Measurements from ENCODE around the gene PIGB. TPM values are rescaled to one million over a fixed set of nuclear protein-coding genes. Genes with fewer than 3 reads are reported as not detected.

The PIGB gene
- total and polyA plus RNA-seq, 2 of the 8 experiments (the other 6 are each of a cell fraction or from before 2014, with no cell fraction given) = 4.3 to 11.7 TPM

DNA sequence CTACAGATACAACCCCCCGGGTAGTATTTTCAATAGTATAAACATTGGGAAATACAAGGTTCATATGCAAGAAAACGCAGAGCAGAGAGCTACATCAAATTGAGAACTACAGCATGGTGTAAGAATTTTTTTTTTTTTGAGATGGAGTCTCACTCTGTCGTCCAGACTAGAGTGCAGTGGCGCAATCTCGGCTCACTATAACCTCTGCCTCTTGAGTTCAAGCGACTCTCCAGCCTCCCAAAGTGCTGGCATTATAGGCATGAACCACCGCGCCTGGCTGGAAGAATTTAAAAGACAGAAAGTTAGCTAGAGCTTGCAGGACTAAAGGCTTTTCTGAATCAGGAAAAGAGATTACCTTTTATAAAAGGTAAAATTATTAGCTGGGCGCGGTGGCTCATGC is 42.0 kb downstream of the PIGB start (continued):
- TF ChIP-seq, protein P1, sequence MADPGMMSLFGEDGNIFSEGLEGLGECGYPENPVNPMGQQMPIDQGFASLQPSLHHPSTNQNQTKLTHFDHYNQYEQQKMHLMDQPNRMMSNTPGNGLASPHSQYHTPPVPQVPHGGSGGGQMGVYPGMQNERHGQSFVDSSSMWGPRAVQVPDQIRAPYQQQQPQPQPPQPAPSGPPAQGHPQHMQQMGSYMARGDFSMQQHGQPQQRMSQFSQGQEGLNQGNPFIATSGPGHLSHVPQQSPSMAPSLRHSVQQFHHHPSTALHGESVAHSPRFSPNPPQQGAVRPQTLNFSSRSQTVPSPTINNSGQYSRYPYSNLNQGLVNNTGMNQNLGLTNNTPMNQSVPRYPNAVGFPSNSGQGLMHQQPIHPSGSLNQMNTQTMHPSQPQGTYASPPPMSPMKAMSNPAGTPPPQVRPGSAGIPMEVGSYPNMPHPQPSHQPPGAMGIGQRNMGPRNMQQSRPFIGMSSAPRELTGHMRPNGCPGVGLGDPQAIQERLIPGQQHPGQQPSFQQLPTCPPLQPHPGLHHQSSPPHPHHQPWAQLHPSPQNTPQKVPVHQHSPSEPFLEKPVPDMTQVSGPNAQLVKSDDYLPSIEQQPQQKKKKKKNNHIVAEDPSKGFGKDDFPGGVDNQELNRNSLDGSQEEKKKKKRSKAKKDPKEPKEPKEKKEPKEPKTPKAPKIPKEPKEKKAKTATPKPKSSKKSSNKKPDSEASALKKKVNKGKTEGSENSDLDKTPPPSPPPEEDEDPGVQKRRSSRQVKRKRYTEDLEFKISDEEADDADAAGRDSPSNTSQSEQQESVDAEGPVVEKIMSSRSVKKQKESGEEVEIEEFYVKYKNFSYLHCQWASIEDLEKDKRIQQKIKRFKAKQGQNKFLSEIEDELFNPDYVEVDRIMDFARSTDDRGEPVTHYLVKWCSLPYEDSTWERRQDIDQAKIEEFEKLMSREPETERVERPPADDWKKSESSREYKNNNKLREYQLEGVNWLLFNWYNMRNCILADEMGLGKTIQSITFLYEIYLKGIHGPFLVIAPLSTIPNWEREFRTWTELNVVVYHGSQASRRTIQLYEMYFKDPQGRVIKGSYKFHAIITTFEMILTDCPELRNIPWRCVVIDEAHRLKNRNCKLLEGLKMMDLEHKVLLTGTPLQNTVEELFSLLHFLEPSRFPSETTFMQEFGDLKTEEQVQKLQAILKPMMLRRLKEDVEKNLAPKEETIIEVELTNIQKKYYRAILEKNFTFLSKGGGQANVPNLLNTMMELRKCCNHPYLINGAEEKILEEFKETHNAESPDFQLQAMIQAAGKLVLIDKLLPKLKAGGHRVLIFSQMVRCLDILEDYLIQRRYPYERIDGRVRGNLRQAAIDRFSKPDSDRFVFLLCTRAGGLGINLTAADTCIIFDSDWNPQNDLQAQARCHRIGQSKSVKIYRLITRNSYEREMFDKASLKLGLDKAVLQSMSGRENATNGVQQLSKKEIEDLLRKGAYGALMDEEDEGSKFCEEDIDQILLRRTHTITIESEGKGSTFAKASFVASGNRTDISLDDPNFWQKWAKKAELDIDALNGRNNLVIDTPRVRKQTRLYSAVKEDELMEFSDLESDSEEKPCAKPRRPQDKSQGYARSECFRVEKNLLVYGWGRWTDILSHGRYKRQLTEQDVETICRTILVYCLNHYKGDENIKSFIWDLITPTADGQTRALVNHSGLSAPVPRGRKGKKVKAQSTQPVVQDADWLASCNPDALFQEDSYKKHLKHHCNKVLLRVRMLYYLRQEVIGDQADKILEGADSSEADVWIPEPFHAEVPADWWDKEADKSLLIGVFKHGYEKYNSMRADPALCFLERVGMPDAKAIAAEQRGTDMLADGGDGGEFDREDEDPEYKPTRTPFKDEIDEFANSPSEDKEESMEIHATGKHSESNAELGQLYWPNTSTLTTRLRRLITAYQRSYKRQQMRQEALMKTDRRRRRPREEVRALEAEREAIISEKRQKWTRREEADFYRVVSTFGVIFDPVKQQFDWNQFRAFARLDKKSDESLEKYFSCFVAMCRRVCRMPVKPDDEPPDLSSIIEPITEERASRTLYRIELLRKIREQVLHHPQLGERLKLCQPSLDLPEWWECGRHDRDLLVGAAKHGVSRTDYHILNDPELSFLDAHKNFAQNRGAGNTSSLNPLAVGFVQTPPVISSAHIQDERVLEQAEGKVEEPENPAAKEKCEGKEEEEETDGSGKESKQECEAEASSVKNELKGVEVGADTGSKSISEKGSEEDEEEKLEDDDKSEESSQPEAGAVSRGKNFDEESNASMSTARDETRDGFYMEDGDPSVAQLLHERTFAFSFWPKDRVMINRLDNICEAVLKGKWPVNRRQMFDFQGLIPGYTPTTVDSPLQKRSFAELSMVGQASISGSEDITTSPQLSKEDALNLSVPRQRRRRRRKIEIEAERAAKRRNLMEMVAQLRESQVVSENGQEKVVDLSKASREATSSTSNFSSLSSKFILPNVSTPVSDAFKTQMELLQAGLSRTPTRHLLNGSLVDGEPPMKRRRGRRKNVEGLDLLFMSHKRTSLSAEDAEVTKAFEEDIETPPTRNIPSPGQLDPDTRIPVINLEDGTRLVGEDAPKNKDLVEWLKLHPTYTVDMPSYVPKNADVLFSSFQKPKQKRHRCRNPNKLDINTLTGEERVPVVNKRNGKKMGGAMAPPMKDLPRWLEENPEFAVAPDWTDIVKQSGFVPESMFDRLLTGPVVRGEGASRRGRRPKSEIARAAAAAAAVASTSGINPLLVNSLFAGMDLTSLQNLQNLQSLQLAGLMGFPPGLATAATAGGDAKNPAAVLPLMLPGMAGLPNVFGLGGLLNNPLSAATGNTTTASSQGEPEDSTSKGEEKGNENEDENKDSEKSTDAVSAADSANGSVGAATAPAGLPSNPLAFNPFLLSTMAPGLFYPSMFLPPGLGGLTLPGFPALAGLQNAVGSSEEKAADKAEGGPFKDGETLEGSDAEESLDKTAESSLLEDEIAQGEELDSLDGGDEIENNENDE (IDR thresholded peaks at IDR 0.05; ENCODE audit: insufficient replicate concordance, low read length) = no peak
- TF ChIP-seq JUN (IDR thresholded peaks at IDR 0.05; ENCODE audit: low read depth, low read length) (no peak), HDAC2 (IDR thresholded peaks at IDR 0.05; ENCODE audit: borderline replicate concordance in 1 of 2, low read depth in 2 of 2, low read length in 2 of 2) (no peak), NANOG (IDR thresholded peaks at IDR 0.05; ENCODE audit: insufficient read depth, low read depth, low read length, poor library complexity, severe bottlenecking) (no peak), SP4 (IDR thresholded peaks at IDR 0.05; ENCODE audit: low read length) (no peak), POLR2A (IDR thresholded peaks at IDR 0.05; ENCODE audit: control extremely low read depth in 1 of 2, low read depth in 2 of 2, low read length in 2 of 2) (no peak), SP1 (IDR thresholded peaks at IDR 0.05; ENCODE audit: low read depth, low read length) (no peak), KDM1A (IDR thresholded peaks at IDR 0.05; ENCODE audit: borderline replicate concordance, low read length) (no peak), CBX8 (IDR thresholded peaks at IDR 0.05; ENCODE audit: borderline replicate concordance, low read depth, low read length) (no peak), CTBP2 (IDR thresholded peaks at IDR 0.05; ENCODE audit: borderline replicate concordance, insufficient read depth, insufficient read length, low read length) (no peak)

Measured in H1 (cell line).